Activated naive CD8-positive, alpha-beta T cell treated with anti-CD3 and anti-CD28 coated beads, Interleukin-2, amount 10 ng/mL, durations not matched to agents 7 days and 5 days (primary cell): ENCODE measurements around the gene LUZP4. TPM values are rescaled to one million over a fixed set of nuclear protein-coding genes. Genes with fewer than 3 reads are reported as not detected.

Experiments
- ATAC-seq: fragments of 150-1000 bp; cut with Tn5 transposase; one replicate; pipeline ENCODE4 v1.10.0; 2021; ENCODE audit warnings: low read depth, moderate library complexity
- POLR2A ChIA-PET: fragments of 350-600 bp; sonication (Branson Sonifier 250); formaldehyde crosslinking; loops from one replicate; lab custom pipeline; 2021; ENCODE audit warnings: antibody characterized with exemption; lab: Charles Lee
- DNase-seq: peaks from one replicate; pipeline ENCODE4 v3.0.0; 2021
- H3K27ac Mint-ChIP-seq: one replicate; pipeline ENCODE4 v1.8.0; 2022; ENCODE audit warnings: mild to moderate bottlenecking, mixed read lengths
- H3K27me3 Mint-ChIP-seq: one replicate; pipeline ENCODE4 v1.8.0; 2022; ENCODE audit warnings: mild to moderate bottlenecking, moderate library complexity, mixed read lengths
- H3K36me3 Mint-ChIP-seq: one replicate; pipeline ENCODE4 v1.8.0; 2021; ENCODE audit warnings: mild to moderate bottlenecking, mixed read lengths
- H3K4me1 Mint-ChIP-seq: one replicate; pipeline ENCODE4 v1.8.0; 2021; ENCODE audit warnings: mixed read lengths
- H3K4me3 Mint-ChIP-seq: one replicate; pipeline ENCODE4 v1.8.0; 2022; ENCODE audit warnings: mild to moderate bottlenecking, moderate library complexity, mixed read lengths
- H3K9me3 Mint-ChIP-seq: one replicate; pipeline ENCODE4 v1.8.0; 2021; ENCODE audit warnings: mixed read lengths
- total RNA-seq, 2 experiments: library from RNA; stranded (reverse); gene quantifications; one replicate each; pipeline ENCODE4 v1.2.3, GENCODE V29; 2021

LUZP4 gene
- total RNA-seq = not detected

GRCh38 chrX:115289465-115289864 is at the start of gene LUZP4:
LUZP4 (plus strand) TSS chrX:115289715; CDS start chrX:115289760, 45 bp downstream.
- no peaks in the 10 kb centered on the region for H3K36me3 Mint-ChIP-seq
- H3K4me3 Mint-ChIP-seq = no peak within 1 kb of the TSS
- no peaks in the 10 kb centered on the region for H3K9me3 Mint-ChIP-seq
- H3K27ac Mint-ChIP-seq = no peak within 1 kb of the TSS
- DNase-seq (no peak), ATAC-seq (no peak)
- H3K4me1 Mint-ChIP-seq = no peaks in the 10 kb centered on the region
- H3K27me3 Mint-ChIP-seq = no peaks in the 10 kb centered on the region
- POLR2A ChIA-PET = no interaction called here

GRCh38 chrX:115251458-115252233 is 37.9 kb upstream of the LUZP4 start:
- H3K9me3 Mint-ChIP-seq = no peaks in the 10 kb centered on the region
- no peaks in the 10 kb centered on the region for H3K27me3 Mint-ChIP-seq
- H3K4me3 Mint-ChIP-seq = no peak overlapping the region
- no peak overlapping the region for H3K27ac Mint-ChIP-seq
- ATAC-seq = no peak
- POLR2A ChIA-PET = no interaction called here
- H3K36me3 Mint-ChIP-seq = no peaks in the 10 kb centered on the region
- no peak for DNase-seq
- no peaks in the 10 kb centered on the region for H3K4me1 Mint-ChIP-seq

- no peak overlapping the region for H3K27ac Mint-ChIP-seq
- H3K4me3 Mint-ChIP-seq = no peak overlapping the region
- POLR2A ChIA-PET = no interaction called here
- no peaks in the 10 kb centered on the region for H3K27me3 Mint-ChIP-seq
- ATAC-seq (no peak), DNase-seq (no peak)
- H3K36me3 Mint-ChIP-seq = no peaks in the 10 kb centered on the region
- H3K9me3 Mint-ChIP-seq = no peaks in the 10 kb centered on the region
- H3K4me1 Mint-ChIP-seq = no peaks in the 10 kb centered on the region
These were observed 34.5 kb upstream of the LUZP4 start for GRCh38 chrX:115255003-115255402.

GRCh38 chrX:115257711-115258110 is 31.8 kb upstream of the LUZP4 start:
- Mint-ChIP-seq H3K36me3 (no peaks in the 10 kb centered on the region), H3K4me3 (no peak overlapping the region), H3K27me3 (no peaks in the 10 kb centered on the region), H3K27ac (no peak overlapping the region), H3K4me1 (no peaks in the 10 kb centered on the region), H3K9me3 (no peaks in the 10 kb centered on the region)
- POLR2A ChIA-PET = no interaction called here
- ATAC-seq (no peak), DNase-seq (no peak)

GRCh38 chrX:115259238-115259875 is 30.2 kb upstream of the LUZP4 start:
- DNase-seq (no peak), ATAC-seq (no peak)
- no peaks in the 10 kb centered on the region for H3K9me3 Mint-ChIP-seq
- POLR2A ChIA-PET = no interaction called here
- H3K27me3 Mint-ChIP-seq = no peaks in the 10 kb centered on the region
- H3K4me1 Mint-ChIP-seq = no peaks in the 10 kb centered on the region
- H3K4me3 Mint-ChIP-seq = no peak overlapping the region
- H3K36me3 Mint-ChIP-seq = no peaks in the 10 kb centered on the region
- H3K27ac Mint-ChIP-seq = no peak overlapping the region

- Mint-ChIP-seq H3K4me3 (no peak overlapping the region), H3K4me1 (no peaks in the 10 kb centered on the region), H3K27ac (no peak overlapping the region), H3K9me3 (no peaks in the 10 kb centered on the region), H3K27me3 (no peaks in the 10 kb centered on the region), H3K36me3 (no peaks in the 10 kb centered on the region)
- POLR2A ChIA-PET = no interaction called here
- DNase-seq (no peak), ATAC-seq (no peak)
These were observed 29.2 kb upstream of the LUZP4 start for GRCh38 chrX:115260330-115260729.

GRCh38 chrX:115261148-115261547 is 28.4 kb upstream of the LUZP4 start:
- H3K27ac Mint-ChIP-seq = no peak overlapping the region
- H3K36me3 Mint-ChIP-seq = no peaks in the 10 kb centered on the region
- no peaks in the 10 kb centered on the region for H3K4me1 Mint-ChIP-seq
- POLR2A ChIA-PET = no interaction called here
- H3K27me3 Mint-ChIP-seq = no peaks in the 10 kb centered on the region
- no peaks in the 10 kb centered on the region for H3K9me3 Mint-ChIP-seq
- DNase-seq (no peak), ATAC-seq (no peak)
- H3K4me3 Mint-ChIP-seq = no peak overlapping the region

GRCh38 chrX:115264009-115264408 is 25.5 kb upstream of the LUZP4 start:
- Mint-ChIP-seq H3K4me1 (no peaks in the 10 kb centered on the region), H3K27ac (no peak overlapping the region), H3K27me3 (no peaks in the 10 kb centered on the region), H3K9me3 (peaks cover 1% of the 10 kb centered on the region), H3K36me3 (no peaks in the 10 kb centered on the region), H3K4me3 (no peak overlapping the region)
- POLR2A ChIA-PET = no interaction called here
- DNase-seq = no peak
- ATAC-seq = no peak

- Mint-ChIP-seq H3K27ac (no peak overlapping the region), H3K27me3 (no peaks in the 10 kb centered on the region), H3K9me3 (peaks cover 1% of the 10 kb centered on the region), H3K4me1 (no peaks in the 10 kb centered on the region), H3K4me3 (no peak overlapping the region), H3K36me3 (no peaks in the 10 kb centered on the region)
- DNase-seq (no peak), ATAC-seq (no peak)
- POLR2A ChIA-PET = no interaction called here
These were observed 23.2 kb upstream of the LUZP4 start for GRCh38 chrX:115266300-115266699.

GRCh38 chrX:115268421-115268820 is 21.1 kb upstream of the LUZP4 start:
- ATAC-seq (no peak), DNase-seq (no peak)
- POLR2A ChIA-PET = no interaction called here

GRCh38 chrX:115269051-115269683 is 20.3 kb upstream of the LUZP4 start:
- POLR2A ChIA-PET = no interaction called here
- peaks cover 1% of the 10 kb centered on the region for H3K9me3 Mint-ChIP-seq

More at GRCh38 chrX:115268421-115268820, 21.1 kb upstream of the LUZP4 start:
- no peak overlapping the region for H3K4me3 Mint-ChIP-seq
- no peaks in the 10 kb centered on the region for H3K4me1 Mint-ChIP-seq
- H3K9me3 Mint-ChIP-seq = peaks cover 1% of the 10 kb centered on the region
- H3K36me3 Mint-ChIP-seq = no peaks in the 10 kb centered on the region
- no peak overlapping the region for H3K27ac Mint-ChIP-seq
- H3K27me3 Mint-ChIP-seq = no peaks in the 10 kb centered on the region

GRCh38 chrX:115284877-115285276 is 4.6 kb upstream of the LUZP4 start:
- H3K27ac Mint-ChIP-seq = no peak overlapping the region
- POLR2A ChIA-PET = no interaction called here
- no peak for ATAC-seq
- no peak for DNase-seq
- H3K4me3 Mint-ChIP-seq = no peak overlapping the region
- no peaks in the 10 kb centered on the region for H3K4me1 Mint-ChIP-seq
- no peaks in the 10 kb centered on the region for H3K36me3 Mint-ChIP-seq
- H3K9me3 Mint-ChIP-seq = no peaks in the 10 kb centered on the region
- no peaks in the 10 kb centered on the region for H3K27me3 Mint-ChIP-seq

More at GRCh38 chrX:115269051-115269683, 20.3 kb upstream of the LUZP4 start:
- Mint-ChIP-seq H3K36me3 (no peaks in the 10 kb centered on the region), H3K4me3 (no peak overlapping the region), H3K27ac (no peak overlapping the region), H3K27me3 (no peaks in the 10 kb centered on the region), H3K4me1 (no peaks in the 10 kb centered on the region)
- DNase-seq (no peak), ATAC-seq (no peak)

GRCh38 chrX:115297189-115297588 is 7.7 kb downstream of the LUZP4 start:
- no peak overlapping the region for H3K27ac Mint-ChIP-seq
- no peaks in the 10 kb centered on the region for H3K4me1 Mint-ChIP-seq
- no peaks in the 10 kb centered on the region for H3K9me3 Mint-ChIP-seq
- H3K4me3 Mint-ChIP-seq = no peak overlapping the region
- no peaks in the 10 kb centered on the region for H3K36me3 Mint-ChIP-seq
- ATAC-seq = no peak
- POLR2A ChIA-PET = no interaction called here
- DNase-seq = no peak
- H3K27me3 Mint-ChIP-seq = peaks cover 1% of the 10 kb centered on the region

GRCh38 chrX:115311139-115311538 is 21.6 kb downstream of the LUZP4 start:
- no peaks in the 10 kb centered on the region for H3K36me3 Mint-ChIP-seq
- no peak overlapping the region for H3K4me3 Mint-ChIP-seq
- no peak for DNase-seq
- ATAC-seq = no peak
- H3K27ac Mint-ChIP-seq = no peak overlapping the region
- H3K27me3 Mint-ChIP-seq = no peaks in the 10 kb centered on the region
- H3K9me3 Mint-ChIP-seq = no peaks in the 10 kb centered on the region
- H3K4me1 Mint-ChIP-seq = no peaks in the 10 kb centered on the region
- POLR2A ChIA-PET = no interaction called here
